Stomach (tissue), 4 donors: ENCODE results near the gene FRYL.

Experiments
- CTCF ChIP-seq, 7 experiments: fragments of 450-650 bp in 4 of 7; fragments of 200-600 bp in 3 of 7; sonication (generic) in 3 of 7; IDR thresholded peaks; one replicate each; pipeline ENCODE4 v1.5.1; 2016 to 2019; ENCODE audit warnings: antibody characterized with exemption in 7 of 7, control low read depth in 2 of 7, mild to moderate bottlenecking in 1 of 7
- EP300 ChIP-seq: sonication (generic); formaldehyde crosslinking; IDR thresholded peaks from one replicate; pipeline ENCODE4 v1.6.1; 2017; ENCODE audit warnings: antibody characterized with exemption
- POLR2A ChIP-seq, 4 donors: fragments of 450-650 bp; IDR thresholded peaks; one replicate each; pipeline ENCODE4 v1.6.1; 2016; ENCODE audit warnings: antibody characterized with exemption in 4 of 4, control low read depth in 2 of 4, mild to moderate bottlenecking in 1 of 4, moderate library complexity in 1 of 4
- POLR2AphosphoS5 ChIP-seq, 3 donors: sonication (generic); formaldehyde crosslinking; IDR thresholded peaks; one replicate each; pipeline ENCODE4 v1.6.1; 2016; ENCODE audit warnings: antibody characterized with exemption in 3 of 3

GRCh38 chr4:48575964-48576363 lies 204.1 kb downstream of the FRYL start:
- no peak for TF ChIP-seq POLR2AphosphoS5 (IDR thresholded peaks at IDR 0.05)
- TF ChIP-seq CTCF (IDR thresholded peaks at IDR 0.05): no peak
- TF ChIP-seq EP300: no peak
- no peak for TF ChIP-seq POLR2A (IDR thresholded peaks at IDR 0.05)
